ENCODE results near the gene WNK2. TPM values are rescaled to one million over a fixed set of nuclear protein-coding genes. Genes with fewer than 3 reads are reported as not detected.
"Not testable (repeated sequence)": the region's sequence is repeated elsewhere in the genome, so short reads cannot be mapped to it uniquely, and the experiment has no call there.

Gene WNK2
- total RNA-seq, 1 donor from 2014 or later = 9.7 TPM

- H3K27me3 ChIP-seq (ENCODE audit: control insufficient read depth, insufficient read depth, low read length) = peaks cover 13% of the 10 kb centered on the region
- no peak overlapping the region for H3K4me3 ChIP-seq (ENCODE audit: low read depth, low read length)
- DNase-seq (ENCODE audit: low read depth) = no peak
- H3K36me3 ChIP-seq (ENCODE audit: control insufficient read depth, insufficient read depth, low read length) = no peaks in the 10 kb centered on the region
- TF ChIP-seq CTCF (IDR thresholded peaks at IDR 0.05; ENCODE audit: insufficient read depth, low read length, poor library complexity, severe bottlenecking) = no peak
Measured at GRCh38 chr9:93343663-93344062, 159.7 kb downstream of the WNK2 start.

- H3K27me3 ChIP-seq (ENCODE audit: control insufficient read depth, insufficient read depth, low read length) = peaks cover 13% of the 10 kb centered on the region
- H3K36me3 ChIP-seq (ENCODE audit: control insufficient read depth, insufficient read depth, low read length) = no peaks in the 10 kb centered on the region
- no peak for DNase-seq (ENCODE audit: low read depth)
- H3K4me3 ChIP-seq (ENCODE audit: low read depth, low read length) = peak overlapping the region; percentile 33
- no peak for TF ChIP-seq CTCF (IDR thresholded peaks at IDR 0.05; ENCODE audit: insufficient read depth, low read length, poor library complexity, severe bottlenecking)
Measured at GRCh38 chr9:93345643-93346230, 161.8 kb downstream of the WNK2 start.

GRCh38 chr9:93346231-93347112 lies 162.5 kb downstream of the WNK2 start:
- no peak for TF ChIP-seq CTCF (IDR thresholded peaks at IDR 0.05; ENCODE audit: insufficient read depth, low read length, poor library complexity, severe bottlenecking)
- peaks cover 13% of the 10 kb centered on the region for H3K27me3 ChIP-seq (ENCODE audit: control insufficient read depth, insufficient read depth, low read length)
- peak overlapping the region; percentile 33 for H3K4me3 ChIP-seq (ENCODE audit: low read depth, low read length)
- no peak for DNase-seq (ENCODE audit: low read depth)
- H3K36me3 ChIP-seq (ENCODE audit: control insufficient read depth, insufficient read depth, low read length) = no peaks in the 10 kb centered on the region

- H3K4me3 ChIP-seq (ENCODE audit: low read depth, low read length); H3K36me3 ChIP-seq (ENCODE audit: control insufficient read depth, insufficient read depth, low read length); DNase-seq (ENCODE audit: low read depth): not testable (repeated sequence)
- H3K27me3 ChIP-seq (ENCODE audit: control insufficient read depth, insufficient read depth, low read length) = peaks cover 13% of the 10 kb centered on the region
Measured at GRCh38 chr9:93347371-93347975, 163.5 kb downstream of the WNK2 start.

- H3K4me3 ChIP-seq (ENCODE audit: low read depth, low read length); DNase-seq (ENCODE audit: low read depth); H3K36me3 ChIP-seq (ENCODE audit: control insufficient read depth, insufficient read depth, low read length); H3K27me3 ChIP-seq (ENCODE audit: control insufficient read depth, insufficient read depth, low read length): not testable (repeated sequence)
Measured at GRCh38 chr9:93353413-93354310, 169.7 kb downstream of the WNK2 start.

- Histone ChIP-seq H3K27me3 (ENCODE audit: control insufficient read depth, insufficient read depth, low read length) (no peaks in the 10 kb centered on the region), H3K4me3 (ENCODE audit: low read depth, low read length) (no peak overlapping the region), H3K36me3 (ENCODE audit: control insufficient read depth, insufficient read depth, low read length) (no peaks in the 10 kb centered on the region)
- TF ChIP-seq CTCF (IDR thresholded peaks at IDR 0.05; ENCODE audit: insufficient read depth, low read length, poor library complexity, severe bottlenecking) = no peak
- DNase-seq (ENCODE audit: low read depth) = peak; percentile 14
Measured at GRCh38 chr9:93354451-93354850, 170.5 kb downstream of the WNK2 start.
